Activated CD4-positive, alpha-beta T cell treated with anti-CD3 and anti-CD28 coated beads, Interleukin-2, amount 10 ng/mL, durations not matched to agents 24 days and 14 days (primary cell): ENCODE data around the gene DNASE1L3. TPM values are rescaled to one million over a fixed set of nuclear protein-coding genes. Genes with fewer than 3 reads are reported as not detected.

ENCODE experiments used
- DNase-seq: peaks from one replicate; pipeline ENCODE4 v3.0.0; 2022
- H3K27ac Mint-ChIP-seq: one replicate; pipeline ENCODE4 v1.8.0; 2022; ENCODE audit warnings: mild to moderate bottlenecking, mixed read lengths
- H3K27me3 Mint-ChIP-seq: one replicate; pipeline ENCODE4 v1.8.0; 2022; ENCODE audit warnings: mixed read lengths
- H3K36me3 Mint-ChIP-seq: one replicate; pipeline ENCODE4 v1.8.0; 2022; ENCODE audit warnings: low read depth, mild to moderate bottlenecking, mixed read lengths
- H3K4me1 Mint-ChIP-seq: one replicate; pipeline ENCODE4 v1.8.0; 2021; ENCODE audit warnings: mixed read lengths
- H3K4me3 Mint-ChIP-seq: one replicate; pipeline ENCODE4 v1.8.0; 2022; ENCODE audit warnings: mild to moderate bottlenecking, moderate library complexity, mixed read lengths
- H3K9me3 Mint-ChIP-seq: one replicate; pipeline ENCODE4 v1.8.0; 2021; ENCODE audit warnings: mixed read lengths
- intact Hi-C: fragments of 100-400 bp; cut with micrococcal nuclease; formaldehyde crosslinking; loops from one replicate; pipeline ENCODE4 v1.15.1; 2023
- total RNA-seq: library from RNA; stranded (reverse); gene quantifications from 2 replicates; pipeline ENCODE4 v1.2.3, GENCODE V29; 2022

Gene DNASE1L3
- total RNA-seq, 1 donor from 2014 or later = not detected

GRCh38 chr3:58161435-58162398 is 49.1 kb downstream of the DNASE1L3 start:
- intact Hi-C loops = no loop called here

GRCh38 chr3:58160399-58160798 is 50.4 kb downstream of the DNASE1L3 start:
- Mint-ChIP-seq H3K9me3 (no peaks in the 10 kb centered on the region), H3K4me1 (no peaks in the 10 kb centered on the region), H3K27me3 (no peaks in the 10 kb centered on the region), H3K27ac (no peak overlapping the region), H3K4me3 (no peak overlapping the region), H3K36me3 (peaks cover 7% of the 10 kb centered on the region)
- intact Hi-C loops = no loop called here
- DNase-seq = no peak

More at GRCh38 chr3:58161435-58162398, 49.1 kb downstream of the DNASE1L3 start:
- peaks cover 7% of the 10 kb centered on the region for H3K36me3 Mint-ChIP-seq
- no peaks in the 10 kb centered on the region for H3K27me3 Mint-ChIP-seq
- no peaks in the 10 kb centered on the region for H3K4me1 Mint-ChIP-seq
- H3K4me3 Mint-ChIP-seq = no peak overlapping the region
- no peaks in the 10 kb centered on the region for H3K9me3 Mint-ChIP-seq
- no peak for DNase-seq
- H3K27ac Mint-ChIP-seq = no peak overlapping the region

GRCh38 chr3:58158442-58159153 is 52.2 kb downstream of the DNASE1L3 start:
- peaks cover 3% of the 10 kb centered on the region for H3K36me3 Mint-ChIP-seq
- no peak for DNase-seq
- no peak overlapping the region for H3K27ac Mint-ChIP-seq
- H3K9me3 Mint-ChIP-seq = no peaks in the 10 kb centered on the region
- intact Hi-C loops = no loop called here
- H3K4me1 Mint-ChIP-seq = no peaks in the 10 kb centered on the region
- H3K4me3 Mint-ChIP-seq = no peak overlapping the region
- no peaks in the 10 kb centered on the region for H3K27me3 Mint-ChIP-seq

GRCh38 chr3:58157700-58158099 is 53.1 kb downstream of the DNASE1L3 start:
- Mint-ChIP-seq H3K9me3 (no peaks in the 10 kb centered on the region), H3K4me1 (no peaks in the 10 kb centered on the region), H3K36me3 (peaks cover 3% of the 10 kb centered on the region), H3K27ac (no peak overlapping the region), H3K4me3 (no peak overlapping the region), H3K27me3 (no peaks in the 10 kb centered on the region)
- no peak for DNase-seq
- intact Hi-C loops = no loop called here

GRCh38 chr3:58155838-58156237 is 54.9 kb downstream of the DNASE1L3 start:
- DNase-seq = no peak
- Mint-ChIP-seq H3K4me1 (peaks cover 4% of the 10 kb centered on the region), H3K4me3 (no peak overlapping the region), H3K27ac (no peak overlapping the region), H3K36me3 (peaks cover 9% of the 10 kb centered on the region), H3K9me3 (no peaks in the 10 kb centered on the region), H3K27me3 (no peaks in the 10 kb centered on the region)
- intact Hi-C loops = no loop called here

- no peak overlapping the region for H3K27ac Mint-ChIP-seq
- DNase-seq = no peak
- H3K4me1 Mint-ChIP-seq = peaks cover 4% of the 10 kb centered on the region
- intact Hi-C loops = no loop called here
- H3K36me3 Mint-ChIP-seq = peaks cover 9% of the 10 kb centered on the region
- H3K27me3 Mint-ChIP-seq = no peaks in the 10 kb centered on the region
- H3K4me3 Mint-ChIP-seq = no peak overlapping the region
- H3K9me3 Mint-ChIP-seq = no peaks in the 10 kb centered on the region
These were observed 55.9 kb downstream of the DNASE1L3 start for GRCh38 chr3:58154626-58155449.

GRCh38 chr3:58153371-58153770 is 57.4 kb downstream of the DNASE1L3 start:
- H3K9me3 Mint-ChIP-seq = no peaks in the 10 kb centered on the region
- no peak overlapping the region for H3K4me3 Mint-ChIP-seq
- intact Hi-C loops = no loop called here

GRCh38 chr3:58152225-58153015 is 58.4 kb downstream of the DNASE1L3 start:
- no peaks in the 10 kb centered on the region for H3K27me3 Mint-ChIP-seq
- H3K4me3 Mint-ChIP-seq = no peak overlapping the region
- peaks cover 20% of the 10 kb centered on the region for H3K36me3 Mint-ChIP-seq
- no peak overlapping the region for H3K27ac Mint-ChIP-seq
- H3K9me3 Mint-ChIP-seq = no peaks in the 10 kb centered on the region
- peaks cover 4% of the 10 kb centered on the region for H3K4me1 Mint-ChIP-seq
- no peak for DNase-seq
- intact Hi-C loops = no loop called here

More at GRCh38 chr3:58153371-58153770, 57.4 kb downstream of the DNASE1L3 start:
- peaks cover 4% of the 10 kb centered on the region for H3K4me1 Mint-ChIP-seq
- peaks cover 20% of the 10 kb centered on the region for H3K36me3 Mint-ChIP-seq
- DNase-seq = no peak
- H3K27ac Mint-ChIP-seq = no peak overlapping the region
- H3K27me3 Mint-ChIP-seq = no peaks in the 10 kb centered on the region

GRCh38 chr3:58151637-58152036 is 59.1 kb downstream of the DNASE1L3 start:
- intact Hi-C loops = no loop called here
- Mint-ChIP-seq H3K36me3 (peaks cover 20% of the 10 kb centered on the region), H3K27me3 (no peaks in the 10 kb centered on the region), H3K4me3 (no peak overlapping the region), H3K9me3 (no peaks in the 10 kb centered on the region), H3K27ac (no peak overlapping the region), H3K4me1 (peaks cover 4% of the 10 kb centered on the region)
- DNase-seq = no peak

- Mint-ChIP-seq H3K27me3 (no peaks in the 10 kb centered on the region), H3K27ac (no peak overlapping the region)
- DNase-seq = no peak
These were observed 60.0 kb downstream of the DNASE1L3 start for GRCh38 chr3:58150810-58151199.

GRCh38 chr3:58150130-58150809 is 60.5 kb downstream of the DNASE1L3 start:
- H3K9me3 Mint-ChIP-seq = no peaks in the 10 kb centered on the region
- intact Hi-C loops = no loop called here
- H3K27me3 Mint-ChIP-seq = no peaks in the 10 kb centered on the region
- no peak overlapping the region for H3K4me3 Mint-ChIP-seq
- no peak for DNase-seq
- H3K36me3 Mint-ChIP-seq = peaks cover 20% of the 10 kb centered on the region
- H3K27ac Mint-ChIP-seq = no peak overlapping the region
- peaks cover 4% of the 10 kb centered on the region for H3K4me1 Mint-ChIP-seq

More at GRCh38 chr3:58150810-58151199, 60.0 kb downstream of the DNASE1L3 start:
- Mint-ChIP-seq H3K4me3 (no peak overlapping the region), H3K4me1 (peaks cover 4% of the 10 kb centered on the region), H3K36me3 (peaks cover 20% of the 10 kb centered on the region), H3K9me3 (no peaks in the 10 kb centered on the region)
- intact Hi-C loops = no loop called here

- no peak for DNase-seq
- no peak overlapping the region for H3K4me3 Mint-ChIP-seq
- H3K36me3 Mint-ChIP-seq = peaks cover 23% of the 10 kb centered on the region
- H3K27me3 Mint-ChIP-seq = no peaks in the 10 kb centered on the region
- no peaks in the 10 kb centered on the region for H3K9me3 Mint-ChIP-seq
- no peak overlapping the region for H3K27ac Mint-ChIP-seq
- H3K4me1 Mint-ChIP-seq = peaks cover 4% of the 10 kb centered on the region
- intact Hi-C loops = no loop called here
These were observed 62.7 kb downstream of the DNASE1L3 start for GRCh38 chr3:58148049-58148448.
